Endothelial cell of hepatic sinusoid (primary cell): ENCODE results near the gene FAM83D.

Experiments used
- in situ Hi-C: cut with HindIII; loops from 2 replicates; pipeline ENCODE4 v1.10.0; 2017; ENCODE audit warnings: low sequenced_read_pairs

Gene FAM83D

DNA sequence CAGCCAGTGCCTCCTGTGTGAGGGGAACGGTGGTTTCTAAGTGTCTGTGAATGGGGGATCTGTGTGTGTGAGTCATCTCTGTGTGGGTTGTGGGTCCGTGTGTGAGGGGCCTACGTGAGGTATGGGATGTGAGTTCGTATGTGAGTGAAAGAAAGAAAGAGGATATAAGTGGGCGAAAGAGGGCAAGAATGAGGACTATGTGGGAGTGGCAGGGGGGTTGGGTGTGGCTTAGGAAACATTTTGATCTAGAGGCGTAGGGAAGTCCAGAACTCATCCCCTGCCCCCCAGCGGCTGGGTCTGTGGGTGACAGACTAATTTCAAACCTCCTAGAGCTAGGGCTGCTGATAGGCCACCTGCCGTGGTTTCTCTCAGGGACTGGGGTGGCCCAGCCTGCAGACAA is 71.4 kb downstream of the FAM83D start:
- in situ Hi-C loops = no loop called here

GRCh38 chr20:38999217-38999616 is 73.0 kb downstream of the FAM83D start:
- in situ Hi-C loops = no loop called here

DNA sequence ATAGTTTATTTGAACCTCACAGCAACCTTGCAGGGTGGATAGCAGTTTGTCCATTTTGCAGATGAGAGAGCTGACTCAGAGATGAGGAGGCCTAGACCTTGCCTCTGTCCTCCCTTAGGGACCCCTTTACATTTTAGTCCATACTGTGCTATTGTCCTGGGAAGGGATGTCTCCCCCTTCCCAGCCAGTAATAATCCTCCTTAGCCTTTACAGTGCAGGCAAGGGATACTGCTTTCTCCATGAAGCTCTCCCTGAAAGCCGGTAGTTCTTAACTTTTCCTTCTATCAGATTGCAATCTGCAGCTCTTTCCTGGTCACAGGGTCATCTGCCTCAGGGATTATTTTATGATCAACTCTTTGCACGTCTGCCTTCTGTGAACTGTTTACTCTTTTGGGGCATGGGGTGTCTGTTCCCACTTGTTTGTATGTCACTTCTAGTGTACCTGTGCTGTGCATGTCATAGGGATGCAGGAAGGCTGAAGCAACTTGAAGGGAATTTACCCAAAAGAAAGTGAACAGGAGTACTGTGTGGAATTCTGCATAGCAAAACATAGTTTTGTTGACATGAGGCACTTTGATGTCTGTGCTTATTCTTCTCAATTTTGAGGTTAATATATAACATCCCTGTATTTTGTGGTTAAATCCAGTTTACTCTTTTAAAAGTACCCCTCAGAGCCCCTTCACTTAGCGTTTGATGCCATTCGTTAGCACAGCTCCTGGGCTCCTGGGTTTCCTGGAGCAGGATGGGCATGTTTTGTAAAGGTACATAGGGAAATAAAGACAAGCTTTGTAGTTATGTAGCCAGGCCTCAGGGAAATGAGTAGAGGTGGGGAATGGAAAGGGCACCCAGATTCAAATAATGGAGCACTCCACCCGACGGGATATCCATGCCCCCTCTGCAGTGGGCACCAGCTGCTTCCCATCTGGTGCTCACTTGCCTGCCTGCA is 74.0 kb downstream of the FAM83D start:
- in situ Hi-C loops = no loop called here
